ENCODE data around the gene ERI3. TPM values are rescaled to one million over a fixed set of nuclear protein-coding genes. Genes with fewer than 3 reads are reported as not detected.

The ERI3 gene
- total RNA-seq, 1 donor from 2014 or later = 37.9 TPM

DNA sequence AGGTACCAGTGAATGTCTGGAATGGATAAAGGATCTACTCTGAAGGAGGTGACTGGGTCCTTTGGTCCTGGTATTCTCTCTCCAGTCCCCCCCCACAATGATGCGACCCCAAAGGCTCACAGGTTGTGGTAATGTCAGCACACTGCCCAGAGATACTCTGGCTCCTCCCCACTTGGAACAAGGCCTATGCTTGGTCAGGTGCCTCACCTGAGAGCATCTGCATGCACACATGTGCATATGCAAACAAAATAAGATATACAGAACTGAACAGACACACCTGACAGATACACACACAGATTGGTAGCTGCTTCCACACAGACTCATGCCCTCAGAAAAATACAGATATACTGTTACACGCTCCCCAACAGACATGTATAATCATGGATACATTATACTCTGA, 108.3 kb downstream of the ERI3 start:
- TF ChIP-seq CTCF (IDR thresholded peaks at IDR 0.05) = no peak
- DNase-seq (no peak), ATAC-seq (ENCODE audit: low read depth) (no peak)
- H3K4me3 Mint-ChIP-seq = no peak overlapping the region
- CTCF ChIA-PET = no interaction called here
- no peaks in the 10 kb centered on the region for H3K27me3 Mint-ChIP-seq
- H3K36me3 Mint-ChIP-seq (ENCODE audit: low read depth) = peaks cover 50% of the 10 kb centered on the region
- POLR2A ChIA-PET = no interaction called here
- no peaks in the 10 kb centered on the region for H3K9me3 Mint-ChIP-seq
- intact Hi-C loops (cut with micrococcal nuclease) = no loop called here
- no peaks in the 10 kb centered on the region for H3K4me1 Mint-ChIP-seq
- H3K27ac Mint-ChIP-seq = no peak overlapping the region

- no peaks in the 10 kb centered on the region for H3K4me1 Mint-ChIP-seq
- peaks cover 56% of the 10 kb centered on the region for H3K36me3 Mint-ChIP-seq (ENCODE audit: low read depth)
- H3K27ac Mint-ChIP-seq = no peak overlapping the region
- H3K27me3 Mint-ChIP-seq = no peaks in the 10 kb centered on the region
- no peaks in the 10 kb centered on the region for H3K9me3 Mint-ChIP-seq
- ATAC-seq (ENCODE audit: low read depth) (no peak), DNase-seq (no peak)
- CTCF ChIA-PET = no interaction called here
- no peak for TF ChIP-seq CTCF (IDR thresholded peaks at IDR 0.05)
- no peak overlapping the region for H3K4me3 Mint-ChIP-seq
- POLR2A ChIA-PET = no interaction called here
- intact Hi-C loops (cut with micrococcal nuclease) = no loop called here
These were observed 110.1 kb downstream of the ERI3 start for GRCh38 chr1:44244986-44245385.

DNA sequence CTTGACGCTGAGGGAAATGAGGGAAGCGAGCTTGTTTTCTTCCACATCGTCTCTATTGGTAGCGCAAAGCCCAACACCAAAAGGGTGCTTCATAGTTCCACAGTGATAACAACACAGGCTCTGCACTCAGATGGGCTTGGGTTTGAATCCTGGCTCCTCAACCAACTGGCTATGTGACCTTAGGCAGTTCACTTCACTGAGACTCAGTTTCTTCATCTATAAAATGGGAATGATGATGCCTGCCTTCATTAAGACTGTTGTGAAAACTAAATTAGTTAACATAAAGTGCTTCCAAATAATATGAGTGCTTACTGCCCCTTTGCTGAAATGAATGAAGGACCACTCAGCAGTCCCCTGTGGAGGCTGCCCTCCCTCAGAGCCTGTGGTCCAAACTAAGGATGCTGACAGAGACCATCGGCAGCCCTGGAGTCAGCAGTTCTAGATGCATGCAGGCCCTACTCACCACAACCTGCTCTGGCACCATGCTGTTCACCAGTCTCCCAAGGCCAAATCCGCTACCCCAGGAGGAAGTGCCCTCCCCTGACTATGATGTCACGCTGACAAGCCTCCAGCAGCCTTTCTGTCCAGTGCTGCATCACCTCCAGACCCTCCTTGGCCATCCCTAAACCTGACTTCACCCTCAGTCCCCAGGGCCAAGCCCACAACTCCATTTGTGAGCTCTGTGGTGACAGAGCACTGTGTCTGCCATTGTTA, 111.1 kb downstream of the ERI3 start:
- ChIA-PET CTCF (no interaction called here), POLR2A (no interaction called here)
- peaks cover 54% of the 10 kb centered on the region for H3K36me3 Mint-ChIP-seq (ENCODE audit: low read depth)
- TF ChIP-seq CTCF (IDR thresholded peaks at IDR 0.05) = no peak
- H3K27me3 Mint-ChIP-seq = no peaks in the 10 kb centered on the region
- H3K4me1 Mint-ChIP-seq = peaks cover 2% of the 10 kb centered on the region
- ATAC-seq (ENCODE audit: low read depth) (no peak), DNase-seq (no peak)
- H3K9me3 Mint-ChIP-seq = no peaks in the 10 kb centered on the region
- H3K27ac Mint-ChIP-seq = no peak overlapping the region
- H3K4me3 Mint-ChIP-seq = no peak overlapping the region
- intact Hi-C loops (cut with micrococcal nuclease) = no loop called here

- intact Hi-C loops (cut with micrococcal nuclease) = no loop called here
- Mint-ChIP-seq H3K27me3 (no peaks in the 10 kb centered on the region), H3K4me1 (peaks cover 9% of the 10 kb centered on the region), H3K4me3 (no peak overlapping the region), H3K27ac (no peak overlapping the region), H3K9me3 (no peaks in the 10 kb centered on the region), H3K36me3 (ENCODE audit: low read depth) (peaks cover 45% of the 10 kb centered on the region)
- CTCF ChIA-PET = no interaction called here
- TF ChIP-seq CTCF (IDR thresholded peaks at IDR 0.05) = no peak
- DNase-seq (no peak), ATAC-seq (ENCODE audit: low read depth) (no peak)
- POLR2A ChIA-PET = no interaction called here
These were observed 112.3 kb downstream of the ERI3 start for GRCh38 chr1:44242746-44243145.

DNA sequence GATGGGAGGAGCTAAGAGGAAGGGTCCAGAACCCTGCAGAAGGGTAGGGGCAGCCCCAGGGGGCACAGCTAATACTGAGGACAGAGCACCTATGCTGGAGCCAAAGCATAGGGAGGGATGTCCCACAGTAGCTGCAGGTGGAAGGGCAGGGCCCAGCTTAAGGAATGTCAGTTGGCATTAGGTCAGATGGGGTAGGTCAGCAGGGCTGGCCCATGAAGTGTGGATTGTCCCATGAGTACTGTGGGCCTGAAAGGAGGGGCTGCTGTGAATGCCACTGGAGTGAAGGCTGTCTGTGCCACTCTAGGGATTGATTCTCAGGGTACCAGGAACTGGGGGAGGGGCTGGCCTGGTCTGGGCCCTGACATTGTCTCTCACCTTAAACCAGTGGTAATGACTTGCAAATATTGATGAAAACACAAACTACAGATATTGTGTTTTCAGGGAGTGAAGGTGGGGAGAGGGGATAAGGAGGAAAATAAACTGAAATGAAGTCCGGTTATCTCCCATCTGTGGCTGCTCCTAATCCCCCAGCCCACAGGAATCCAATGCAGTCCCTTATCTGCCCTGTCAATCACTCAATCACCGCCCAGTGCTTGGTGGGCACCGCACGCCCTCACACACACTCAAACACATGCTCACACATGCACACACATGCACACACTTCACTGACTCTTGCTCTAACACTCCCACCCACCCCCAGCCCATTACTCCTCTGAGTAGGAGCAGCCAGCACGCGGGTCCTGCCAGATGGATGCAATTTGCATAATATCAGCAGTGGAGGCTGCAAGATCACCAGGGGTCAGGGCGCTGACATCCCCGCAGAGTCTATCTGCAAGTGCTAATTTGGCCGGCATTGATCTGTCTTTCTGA, 114.0 kb downstream of the ERI3 start:
- H3K36me3 Mint-ChIP-seq (ENCODE audit: low read depth) = peaks cover 34% of the 10 kb centered on the region
- no peaks in the 10 kb centered on the region for H3K9me3 Mint-ChIP-seq
- DNase-seq (no peak), ATAC-seq (ENCODE audit: low read depth) (no peak)
- H3K27me3 Mint-ChIP-seq = no peaks in the 10 kb centered on the region
- intact Hi-C loops (cut with micrococcal nuclease) = no loop called here
- peaks cover 9% of the 10 kb centered on the region for H3K4me1 Mint-ChIP-seq
- no peak overlapping the region for H3K27ac Mint-ChIP-seq
- ChIA-PET POLR2A (no interaction called here), CTCF (no interaction called here)
- TF ChIP-seq CTCF (IDR thresholded peaks at IDR 0.05) = no peak
- H3K4me3 Mint-ChIP-seq = no peak overlapping the region
